ENCODE results near the gene NOXO1. TPM values are rescaled to one million over a fixed set of nuclear protein-coding genes. Genes with fewer than 3 reads are reported as not detected.

The NOXO1 gene
- total RNA-seq, 1 experiment from 2014 or later: 1.7 TPM

DNA sequence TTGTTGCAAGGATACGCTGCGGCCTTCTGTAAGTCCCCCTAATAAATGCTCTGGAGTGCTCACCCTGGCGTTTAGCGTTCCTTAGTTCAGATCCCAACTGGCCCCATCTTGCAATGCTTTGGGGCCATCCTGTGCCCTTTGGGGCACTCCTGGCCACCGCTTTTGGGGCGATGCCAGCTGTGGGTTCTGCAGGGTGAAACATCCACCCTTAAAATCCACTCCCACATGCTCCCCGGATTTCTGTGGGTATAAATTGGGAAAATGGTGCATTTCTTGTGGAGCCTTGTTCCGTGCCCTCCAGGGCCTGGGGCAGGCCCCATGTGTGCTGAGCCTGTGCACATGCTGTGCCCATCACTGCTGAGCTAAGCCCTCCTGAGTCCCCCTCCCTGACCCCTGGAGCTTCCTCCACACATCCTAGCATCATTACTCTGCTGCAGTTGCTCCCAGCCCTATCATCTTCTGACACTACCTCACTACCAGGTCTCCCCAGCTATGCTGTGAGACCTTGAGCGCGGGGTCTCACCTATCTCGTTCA lies 44.3 kb downstream of the NOXO1 start:
- H3K18ac ChIP-seq (ENCODE audit: insufficient read length, low read depth, low read length): no peak overlapping the region
- no peak overlapping the region for H3K56ac ChIP-seq (ENCODE audit: insufficient read length, low read depth, low read length)
- H3K23me2 ChIP-seq (ENCODE audit: insufficient read length, low read depth, low read length, poor library complexity, severe bottlenecking): no peaks in the 10 kb centered on the region
- peaks cover 5 to 12% of the 10 kb centered on the region in 2 experiments for H3K4me1 Mint-ChIP-seq
- no peak overlapping the region for H3K4ac ChIP-seq (ENCODE audit: low read depth, low read length)
- no peak overlapping the region for H4K5ac ChIP-seq (ENCODE audit: insufficient read length, low read depth, low read length)
- no peak overlapping the region for H4K8ac ChIP-seq (replicated peaks; ENCODE audit: insufficient read length, low read depth, low read length)
- H3K4me2 ChIP-seq (ENCODE audit: insufficient read depth, insufficient read length, low read length): no peak overlapping the region
- no peak overlapping the region for H2BK15ac ChIP-seq (ENCODE audit: low read depth, low read length)
- no peak overlapping the region for H2AFZ ChIP-seq (ENCODE audit: low read length)
- H3K4me1 ChIP-seq (ENCODE audit: insufficient read depth, low read length): 0 out of 2 replicates have a peak, but pooled peaks cover under 1% of the 10 kb centered on the region
- H3K79me2 ChIP-seq (ENCODE audit: insufficient read depth, low read length): no peaks in the 10 kb centered on the region
- H4K20me1 ChIP-seq (ENCODE audit: control insufficient read depth, insufficient read depth, insufficient read length): no peaks in the 10 kb centered on the region
- DNase-seq: no peak
- H3K27me3 Mint-ChIP-seq (ENCODE audit: low read depth): peaks cover 2% of the 10 kb centered on the region; the same call in 1 of the 2 replicates
- H2BK5ac ChIP-seq (ENCODE audit: insufficient read length, low read length): no peak overlapping the region
- H3K27ac ChIP-seq (ENCODE audit: insufficient read length, low read depth, low read length): no peak overlapping the region
- no peaks in the 10 kb centered on the region for H3K79me1 ChIP-seq (ENCODE audit: insufficient read depth, low read depth, low read length, poor library complexity, severe bottlenecking)
- no peak overlapping the region for H3T11ph ChIP-seq (ENCODE audit: low read length)
- no peak overlapping the region for H2AK5ac ChIP-seq (ENCODE audit: insufficient read length, low read length)
- H2BK12ac ChIP-seq (ENCODE audit: insufficient read length, low read depth, low read length): no peak overlapping the region
- H3K9ac ChIP-seq (ENCODE audit: extremely low read depth, insufficient read length, low read length): no peak overlapping the region
- H3K4me3 Mint-ChIP-seq: no peak overlapping the region
- TF ChIP-seq CTCF (conservative IDR thresholded peaks at IDR 0.05): no peak
- no peak overlapping the region for H3K14ac ChIP-seq (ENCODE audit: insufficient read depth, low read length)
- no CpG with 5 or more reads among the region's 11 CpGs for whole genome bisulfite sequencing (ENCODE audit: extremely low coverage, insufficient read length, low lambda C conversion rate)
- H4K91ac ChIP-seq (ENCODE audit: insufficient read length, low read depth, low read length): no peak overlapping the region
- peaks cover 10 to 28% (median 17%) of the 10 kb centered on the region in 3 experiments; a peak in 6 of 7 replicates for H3K36me3 Mint-ChIP-seq (ENCODE audit: insufficient read depth in 1 of 3, low read depth in 3 of 3)
- no peaks in the 10 kb centered on the region for H3K9me3 Mint-ChIP-seq
- no peak overlapping the region; a peak in 1 of 7 replicates for H3K27ac Mint-ChIP-seq
- H2BK20ac ChIP-seq (ENCODE audit: low read depth, low read length, poor library complexity, severe bottlenecking): no peak overlapping the region
- H2BK120ac ChIP-seq (ENCODE audit: low read depth, low read length, poor library complexity, severe bottlenecking): no peak overlapping the region
- H3K27me3 ChIP-seq (ENCODE audit: insufficient read depth, low read length): no peaks in the 10 kb centered on the region
- no peaks in the 10 kb centered on the region for H3K9me3 ChIP-seq (ENCODE audit: control insufficient read depth, low read depth, low read length)
- H3K23ac ChIP-seq (ENCODE audit: insufficient read length, low read depth, low read length): no peak overlapping the region

Data from H9 (cell line).